Trophoblast cell (in vitro differentiated cells and primary cell): ENCODE measurements around the gene FOXP4.

Experiments used
- DNase-seq, 2 donors: peaks; one replicate each; pipeline ENCODE4 v3.0.0-alpha.2; 2016
- H2AFZ ChIP-seq: 2 replicates; pipeline ENCODE4 v1.6.1; 2013; ENCODE audit warnings: low read length, moderate library complexity, mild to moderate bottlenecking; ENCODE audit not compliant: insufficient read depth, poor library complexity
- H2AK5ac ChIP-seq: 2 replicates; pipeline ENCODE4 v1.6.1; 2013; ENCODE audit warnings: mild to moderate bottlenecking, low read length
- H2BK120ac ChIP-seq: 2 replicates; pipeline ENCODE4 v1.6.1; 2013; ENCODE audit warnings: low read length, mild to moderate bottlenecking, moderate library complexity; ENCODE audit not compliant: insufficient read depth, poor library complexity
- H2BK12ac ChIP-seq: 2 replicates; pipeline ENCODE4 v1.6.1; 2013; ENCODE audit warnings: mild to moderate bottlenecking, low read length, moderate library complexity
- H2BK5ac ChIP-seq: 2 replicates; pipeline ENCODE4 v1.6.1; 2013; ENCODE audit warnings: low read length, low read depth, moderate library complexity, mild to moderate bottlenecking; ENCODE audit not compliant: poor library complexity
- H3K14ac ChIP-seq: 2 replicates; pipeline ENCODE4 v1.6.1; 2013; ENCODE audit warnings: mild to moderate bottlenecking, low read length
- H3K18ac ChIP-seq: 2 replicates; pipeline ENCODE4 v1.6.1; 2013; ENCODE audit warnings: mild to moderate bottlenecking, low read length
- H3K23ac ChIP-seq: 2 replicates; pipeline ENCODE4 v1.6.1; 2013; ENCODE audit warnings: low read length
- H3K27ac ChIP-seq: 2 replicates; pipeline ENCODE4 v1.5.1; 2013; ENCODE audit warnings: low read depth, mild to moderate bottlenecking, inconsistent platforms, low read length, moderate library complexity
- H3K27me3 ChIP-seq: 2 replicates; pipeline ENCODE4 v1.6.1; 2013; ENCODE audit warnings: inconsistent platforms, mild to moderate bottlenecking, low read length, moderate library complexity; ENCODE audit not compliant: insufficient read depth
- H3K36me3 ChIP-seq, 2 experiments: 1 replicate in 1 of 2; 2 replicates in 1 of 2; pipeline ENCODE4 v1.6.1; 2013; ENCODE audit warnings: low read length in 2 of 2, mild to moderate bottlenecking in 2 of 2, moderate library complexity in 1 of 2; ENCODE audit not compliant: insufficient read depth in 2 of 2, control insufficient read depth in 1 of 2
- H3K4ac ChIP-seq: 2 replicates; pipeline ENCODE4 v1.6.1; 2013; ENCODE audit warnings: low read depth, mild to moderate bottlenecking, low read length, moderate library complexity
- H3K4me1 ChIP-seq, 2 experiments: 1 replicate in 1 of 2; 2 replicates in 1 of 2; pipeline ENCODE4 v1.6.1; 2013; ENCODE audit warnings: low read length in 2 of 2, mild to moderate bottlenecking in 2 of 2, moderate library complexity in 1 of 2; ENCODE audit not compliant: insufficient read depth in 2 of 2, control insufficient read depth in 1 of 2
- H3K4me2 ChIP-seq: 2 replicates; pipeline ENCODE4 v1.6.1; 2013; ENCODE audit warnings: inconsistent platforms, mild to moderate bottlenecking, low read length, moderate library complexity
- H3K4me3 ChIP-seq: 2 replicates; pipeline ENCODE4 v1.5.1; 2013; ENCODE audit warnings: mild to moderate bottlenecking, low read depth, low read length, inconsistent platforms
- H3K79me1 ChIP-seq: one replicate; pipeline ENCODE4 v1.6.1; 2013; ENCODE audit warnings: low read length
- H3K79me2 ChIP-seq: 2 replicates; pipeline ENCODE4 v1.6.1; 2013; ENCODE audit warnings: low read length, mild to moderate bottlenecking; ENCODE audit not compliant: control insufficient read depth, insufficient read depth, poor library complexity
- H3K9ac ChIP-seq: 2 replicates; pipeline ENCODE4 v1.6.1; 2013; ENCODE audit warnings: mild to moderate bottlenecking, low read length
- H3K9me3 ChIP-seq: 2 replicates; pipeline ENCODE4 v1.6.1; 2013; ENCODE audit warnings: low read depth, mild to moderate bottlenecking, control low read depth, inconsistent platforms, low read length; ENCODE audit not compliant: insufficient read depth
- H4K12ac ChIP-seq: 2 replicates; pipeline ENCODE4 v1.6.1; 2013; ENCODE audit warnings: low read depth, mild to moderate bottlenecking, low read length, moderate library complexity
- H4K8ac ChIP-seq: 2 replicates; pipeline ENCODE4 v1.6.1; 2013; ENCODE audit warnings: low read depth, mild to moderate bottlenecking, low read length, moderate library complexity
- H4K91ac ChIP-seq: one replicate; pipeline ENCODE4 v1.6.1; 2013; ENCODE audit warnings: low read depth, mild to moderate bottlenecking, low read length, moderate library complexity
- WGBS: extraction: QIAGEN DNeasy Blood & Tissue Kit; methylation state at CpG from one replicate; pipeline ENCODE4 v1.1.7; 2013; ENCODE audit warnings: missing lambda C conversion rate; ENCODE audit not compliant: insufficient read length, insufficient coverage; ENCODE audit errors: extremely low coverage; 5-methylcytosine and 5-hydroxymethylcytosine counted together

The FOXP4 gene

GRCh38 chr6:41524634-41525011 is 21.6 kb upstream of the FOXP4 start:
- H2BK12ac ChIP-seq = no peak overlapping the region
- peaks cover 1% of the 10 kb centered on the region for H3K9me3 ChIP-seq
- no peak overlapping the region for H3K4me2 ChIP-seq
- H3K36me3 ChIP-seq = no peaks in the 10 kb centered on the region
- no CpG with 5 or more reads among the region's 7 CpGs for WGBS
- no peak for DNase-seq
- no peak overlapping the region for H2AK5ac ChIP-seq
- no peak overlapping the region for H3K23ac ChIP-seq
- no peaks in the 10 kb centered on the region for H3K79me2 ChIP-seq
- peaks cover 4% of the 10 kb centered on the region for H3K27me3 ChIP-seq
- no peak overlapping the region for H2BK5ac ChIP-seq
- H3K18ac ChIP-seq = no peak overlapping the region
- no peak overlapping the region for H3K9ac ChIP-seq
- H2BK120ac ChIP-seq = no peak overlapping the region
- H3K4ac ChIP-seq = no peak overlapping the region
- H3K79me1 ChIP-seq = no peaks in the 10 kb centered on the region
- H2AFZ ChIP-seq = no peak overlapping the region
- H3K14ac ChIP-seq = no peak overlapping the region
- H3K4me3 ChIP-seq = no peak overlapping the region
- H3K27ac ChIP-seq = no peak overlapping the region
- H4K12ac ChIP-seq = no peak overlapping the region
- peaks cover 0 to 4% of the 10 kb centered on the region in 2 experiments for H3K4me1 ChIP-seq
- H4K91ac ChIP-seq = no peak overlapping the region
- H4K8ac ChIP-seq = no peak overlapping the region

GRCh38 chr6:41527721-41528408 is 18.3 kb upstream of the FOXP4 start:
- Histone ChIP-seq H3K14ac (no peak overlapping the region), H2BK120ac (no peak overlapping the region), H3K9me3 (peaks cover 1% of the 10 kb centered on the region), H3K27ac (no peak overlapping the region), H2AFZ (no peak overlapping the region), H3K36me3 (no peaks in the 10 kb centered on the region), H3K23ac (no peak overlapping the region), H3K9ac (no peak overlapping the region), H3K79me1 (no peaks in the 10 kb centered on the region), H4K12ac (no peak overlapping the region), H4K91ac (no peak overlapping the region), H2BK12ac (no peak overlapping the region), H3K4ac (no peak overlapping the region), H3K4me2 (no peak overlapping the region), H3K4me3 (no peak overlapping the region), H2AK5ac (no peak overlapping the region), H2BK5ac (no peak overlapping the region), H3K27me3 (peaks cover 4% of the 10 kb centered on the region), H3K79me2 (no peaks in the 10 kb centered on the region), H3K18ac (no peak overlapping the region), H4K8ac (no peak overlapping the region), H3K4me1 (no peaks in the 10 kb centered on the region)
- WGBS = no CpG with 5 or more reads among the region's 14 CpGs
- no peak for DNase-seq

GRCh38 chr6:41528409-41528963 is 17.7 kb upstream of the FOXP4 start:
- Histone ChIP-seq H3K4me1 (no peaks in the 10 kb centered on the region), H3K18ac (no peak overlapping the region), H3K4ac (no peak overlapping the region), H3K4me3 (no peak overlapping the region), H3K79me2 (no peaks in the 10 kb centered on the region), H2AFZ (no peak overlapping the region), H3K79me1 (no peaks in the 10 kb centered on the region), H3K23ac (no peak overlapping the region), H2BK120ac (no peak overlapping the region), H3K9ac (no peak overlapping the region), H3K27ac (no peak overlapping the region), H3K14ac (no peak overlapping the region), H4K91ac (no peak overlapping the region), H2BK12ac (no peak overlapping the region), H3K4me2 (no peak overlapping the region), H2BK5ac (no peak overlapping the region), H3K9me3 (peaks cover 1% of the 10 kb centered on the region), H4K8ac (no peak overlapping the region), H2AK5ac (no peak overlapping the region), H3K36me3 (no peaks in the 10 kb centered on the region), H4K12ac (no peak overlapping the region), H3K27me3 (peaks cover under 1% of the 10 kb centered on the region)
- no peak for DNase-seq
- WGBS = no CpG with 5 or more reads among the region's 11 CpGs

GRCh38 chr6:41529049-41529448 is 17.1 kb upstream of the FOXP4 start:
- H3K9me3 ChIP-seq = peaks cover 1% of the 10 kb centered on the region
- H3K79me1 ChIP-seq = no peaks in the 10 kb centered on the region
- H4K12ac ChIP-seq = no peak overlapping the region
- no peak overlapping the region for H3K9ac ChIP-seq
- H3K4me1 ChIP-seq = no peaks in the 10 kb centered on the region
- no peak overlapping the region for H3K4ac ChIP-seq
- no peak overlapping the region for H2BK5ac ChIP-seq
- H3K27ac ChIP-seq = no peak overlapping the region
- WGBS = no CpG with 5 or more reads among the region's 5 CpGs
- H3K27me3 ChIP-seq = no peaks in the 10 kb centered on the region
- no peaks in the 10 kb centered on the region for H3K79me2 ChIP-seq
- no peak overlapping the region for H4K91ac ChIP-seq
- no peak overlapping the region for H3K4me3 ChIP-seq
- no peak overlapping the region for H3K14ac ChIP-seq
- no peaks in the 10 kb centered on the region for H3K36me3 ChIP-seq
- H4K8ac ChIP-seq = no peak overlapping the region
- H3K23ac ChIP-seq = no peak overlapping the region
- no peak overlapping the region for H2BK120ac ChIP-seq
- H3K4me2 ChIP-seq = no peak overlapping the region
- DNase-seq = no peak
- H3K18ac ChIP-seq = no peak overlapping the region
- H2BK12ac ChIP-seq = no peak overlapping the region
- H2AFZ ChIP-seq = no peak overlapping the region
- no peak overlapping the region for H2AK5ac ChIP-seq
